GM18868 (cell line): ENCODE measurements around the gene PAFAH1B2.
"Not testable (repeated sequence)": the region's sequence is repeated elsewhere in the genome, so short reads cannot be mapped to it uniquely, and the experiment has no call there.

ENCODE experiments used
- ATAC-seq: cut with Tn5 transposase; IDR thresholded peaks from one replicate; pipeline ENCODE4 v1.9.1; 2021; ENCODE audit warnings: mild to moderate bottlenecking, moderate library complexity; ENCODE audit not compliant: unreplicated experiment

Gene PAFAH1B2, protein sequence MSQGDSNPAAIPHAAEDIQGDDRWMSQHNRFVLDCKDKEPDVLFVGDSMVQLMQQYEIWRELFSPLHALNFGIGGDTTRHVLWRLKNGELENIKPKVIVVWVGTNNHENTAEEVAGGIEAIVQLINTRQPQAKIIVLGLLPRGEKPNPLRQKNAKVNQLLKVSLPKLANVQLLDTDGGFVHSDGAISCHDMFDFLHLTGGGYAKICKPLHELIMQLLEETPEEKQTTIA

DNA sequence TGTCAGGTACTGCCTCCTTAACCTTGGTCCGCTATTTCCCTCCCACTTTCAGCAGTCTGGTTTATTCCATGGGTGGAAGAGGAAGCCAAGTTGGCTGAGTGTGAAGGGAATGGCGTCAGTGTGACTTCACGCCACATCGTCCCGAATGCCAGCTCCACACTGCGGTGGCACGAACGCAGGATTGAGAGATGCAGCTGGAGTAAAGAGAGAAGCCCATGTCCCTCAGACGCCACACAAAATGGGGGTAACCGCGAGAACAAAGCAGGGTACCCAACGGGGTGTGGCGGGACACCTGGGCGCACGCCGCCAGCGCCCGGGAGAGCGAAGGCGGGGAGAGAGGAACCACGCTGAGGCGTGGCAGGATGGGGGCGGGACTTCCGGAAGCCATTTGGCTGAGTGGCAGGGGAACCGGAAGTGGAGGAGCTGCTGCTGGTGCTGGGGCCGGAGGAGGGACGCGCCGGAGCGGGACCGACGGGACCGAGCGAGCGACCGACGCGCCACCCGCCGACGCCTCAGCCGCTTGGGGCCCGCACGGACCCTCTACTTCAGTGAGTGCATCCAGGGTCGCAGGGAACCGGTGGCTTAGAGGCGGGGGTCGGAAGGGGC is at the start of gene PAFAH1B2:
PAFAH1B2 (plus strand) TSS at position 417 of the 606 bp plus-strand sequence. CDS start 8,161 bp downstream, outside the sequence.
- peak; percentile 95 for ATAC-seq

DNA sequence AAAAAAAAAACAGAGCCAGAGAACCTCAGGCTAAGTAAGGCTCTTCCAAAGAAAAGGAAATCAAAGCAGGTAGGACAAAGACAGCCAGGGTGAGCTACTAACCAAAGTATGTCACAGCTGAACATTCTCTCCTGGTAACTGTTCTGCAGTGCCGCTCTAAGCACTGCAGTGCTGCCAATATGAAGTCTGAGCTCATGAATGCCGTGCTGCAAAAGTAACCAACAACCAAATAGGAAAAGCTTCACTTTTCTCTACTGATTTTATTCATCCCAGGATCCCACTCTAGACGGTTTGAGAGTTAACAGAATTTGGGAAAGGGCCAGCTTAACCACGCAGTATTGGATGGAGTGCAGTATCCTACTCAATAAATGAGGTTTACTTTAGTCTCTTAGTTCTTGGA is 49.3 kb upstream of the PAFAH1B2 start:
- no peak for ATAC-seq

DNA sequence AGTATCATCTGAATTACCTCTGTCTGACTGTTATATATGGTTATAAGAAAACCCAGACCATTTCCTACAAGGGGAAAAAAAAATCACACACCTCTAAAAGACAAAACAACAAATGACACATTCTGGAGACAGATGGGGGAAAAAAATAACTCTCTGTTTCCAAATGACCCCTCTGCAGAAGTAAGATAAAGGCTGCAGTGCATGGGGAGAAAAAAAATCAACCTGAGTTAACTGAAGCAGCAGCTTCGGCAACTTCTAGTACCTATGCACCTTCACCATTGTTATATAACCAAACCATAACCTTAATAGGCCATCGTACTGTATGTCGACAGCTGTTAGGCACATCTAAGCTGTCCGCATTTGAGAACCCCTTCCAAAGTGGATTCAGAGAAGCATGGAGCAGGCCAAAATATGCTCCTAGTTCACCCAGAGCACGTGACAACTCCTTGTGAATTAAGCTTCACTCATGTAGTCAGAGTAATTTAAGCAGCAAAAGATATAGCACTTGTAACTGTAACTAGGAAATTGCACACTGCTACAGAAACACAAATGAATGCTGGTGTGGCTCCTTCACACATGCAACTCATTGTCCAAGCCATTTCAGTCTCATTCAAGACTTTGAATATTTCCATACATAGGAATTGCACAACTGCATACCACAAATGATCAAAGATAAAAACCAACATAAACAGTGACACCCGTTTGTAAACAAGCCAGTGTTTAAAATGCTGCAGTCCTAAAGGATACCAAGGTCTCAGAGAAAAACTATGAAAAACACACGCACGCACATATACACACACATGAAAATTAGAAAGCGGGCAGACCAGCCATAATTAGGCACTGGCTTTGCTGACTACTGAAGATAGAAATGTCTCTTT is 48.6 kb upstream of the PAFAH1B2 start:
- ATAC-seq: no peak

DNA sequence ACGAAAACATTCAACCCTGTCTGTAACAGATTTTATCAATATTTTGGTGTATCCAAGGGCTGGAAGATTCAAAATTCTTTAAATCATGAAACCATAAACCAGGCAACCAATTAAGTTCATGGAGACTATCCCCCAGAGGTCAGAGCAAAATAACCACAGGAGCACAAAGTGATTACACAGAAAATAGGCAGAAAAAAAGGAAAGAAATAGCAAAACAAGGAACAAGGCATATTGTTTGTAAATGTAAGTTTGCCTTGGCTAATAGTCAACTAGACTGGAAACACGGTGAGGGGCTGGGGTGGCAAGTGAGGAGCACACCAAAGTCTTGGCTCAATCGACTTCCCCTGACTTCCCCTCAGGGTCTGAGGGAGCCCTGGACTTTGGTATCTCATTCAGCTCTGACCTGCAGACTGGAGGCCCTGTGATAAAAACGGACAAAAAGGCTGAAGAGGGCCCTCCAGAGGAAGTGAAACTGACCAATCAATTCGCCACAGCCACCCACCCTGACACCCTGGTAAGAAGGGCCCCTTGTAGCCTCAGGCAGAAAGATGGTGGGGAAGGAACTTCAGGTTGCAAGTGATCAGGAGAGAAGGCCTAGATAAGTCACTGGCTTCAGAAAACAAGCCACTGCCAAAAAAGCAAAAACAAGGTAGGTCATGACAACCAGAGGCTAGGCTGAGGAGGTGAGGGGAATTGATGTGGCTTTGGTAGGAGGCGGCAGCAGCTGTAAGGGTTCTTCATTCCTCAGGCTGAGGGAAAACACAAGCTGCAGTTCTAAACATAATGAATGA is 47.7 kb upstream of the PAFAH1B2 start:
- ATAC-seq: no peak

DNA sequence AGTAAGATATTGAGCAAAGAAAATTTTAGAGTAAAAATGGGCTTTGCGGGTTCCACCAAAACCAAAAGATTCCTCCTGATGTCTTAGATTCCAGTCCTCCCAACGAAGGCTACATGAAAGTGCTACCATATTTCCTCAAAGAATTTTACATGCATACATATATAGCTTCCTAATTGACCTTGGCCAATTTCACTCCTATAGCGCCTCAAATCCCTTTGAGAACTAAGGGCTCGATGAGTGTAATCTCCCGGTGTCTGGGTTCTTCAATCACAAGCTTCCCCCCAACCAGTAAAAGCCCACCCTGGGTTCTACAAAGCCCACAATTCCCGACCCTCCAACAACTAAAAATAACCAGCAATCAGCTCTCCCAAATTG is 47.1 kb upstream of the PAFAH1B2 start:
- ATAC-seq: no peak

DNA sequence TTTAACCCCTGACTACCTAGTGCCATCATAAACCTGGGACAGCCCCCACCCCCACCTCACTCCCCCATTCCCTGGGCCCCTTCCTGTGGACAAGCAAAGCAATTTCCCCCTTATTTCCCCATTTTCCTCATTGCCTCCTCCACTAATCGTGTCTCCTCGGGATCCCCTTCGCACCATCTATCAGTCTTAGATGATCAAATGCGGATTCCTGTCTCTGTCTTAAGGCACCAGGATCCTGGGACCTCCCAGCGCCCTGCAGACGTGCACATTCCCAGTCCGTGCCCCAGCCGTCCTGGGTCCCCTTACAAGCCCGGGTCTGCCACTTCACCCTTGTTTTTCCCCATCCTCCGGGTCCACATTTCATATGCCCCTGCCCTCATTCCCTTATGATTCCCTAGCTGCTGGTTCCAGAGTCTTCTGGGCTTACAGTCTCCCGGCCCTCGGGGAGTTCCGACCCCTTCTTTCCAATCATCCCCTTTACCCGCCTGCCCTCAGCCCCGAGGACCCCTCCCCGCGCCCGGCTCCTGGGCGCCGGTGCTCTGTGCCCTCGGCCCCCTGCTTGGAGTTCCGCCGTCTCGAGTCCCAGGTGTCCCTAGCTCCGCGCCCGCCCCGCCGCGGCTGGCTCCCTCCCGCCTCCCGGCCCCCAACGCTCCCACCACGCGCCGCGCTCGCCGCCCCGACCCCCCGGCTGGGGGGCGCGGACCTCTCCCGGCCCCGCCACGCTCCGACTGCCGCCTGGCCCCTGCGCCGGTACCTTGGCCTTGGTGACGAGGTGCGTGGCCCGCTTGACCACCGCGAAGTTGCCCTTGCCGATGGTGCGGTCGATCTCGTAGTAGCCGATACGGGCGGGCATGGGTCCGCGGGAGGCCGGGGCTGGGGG is 46.5 kb upstream of the PAFAH1B2 start:
- ATAC-seq: peak; percentile 15

DNA sequence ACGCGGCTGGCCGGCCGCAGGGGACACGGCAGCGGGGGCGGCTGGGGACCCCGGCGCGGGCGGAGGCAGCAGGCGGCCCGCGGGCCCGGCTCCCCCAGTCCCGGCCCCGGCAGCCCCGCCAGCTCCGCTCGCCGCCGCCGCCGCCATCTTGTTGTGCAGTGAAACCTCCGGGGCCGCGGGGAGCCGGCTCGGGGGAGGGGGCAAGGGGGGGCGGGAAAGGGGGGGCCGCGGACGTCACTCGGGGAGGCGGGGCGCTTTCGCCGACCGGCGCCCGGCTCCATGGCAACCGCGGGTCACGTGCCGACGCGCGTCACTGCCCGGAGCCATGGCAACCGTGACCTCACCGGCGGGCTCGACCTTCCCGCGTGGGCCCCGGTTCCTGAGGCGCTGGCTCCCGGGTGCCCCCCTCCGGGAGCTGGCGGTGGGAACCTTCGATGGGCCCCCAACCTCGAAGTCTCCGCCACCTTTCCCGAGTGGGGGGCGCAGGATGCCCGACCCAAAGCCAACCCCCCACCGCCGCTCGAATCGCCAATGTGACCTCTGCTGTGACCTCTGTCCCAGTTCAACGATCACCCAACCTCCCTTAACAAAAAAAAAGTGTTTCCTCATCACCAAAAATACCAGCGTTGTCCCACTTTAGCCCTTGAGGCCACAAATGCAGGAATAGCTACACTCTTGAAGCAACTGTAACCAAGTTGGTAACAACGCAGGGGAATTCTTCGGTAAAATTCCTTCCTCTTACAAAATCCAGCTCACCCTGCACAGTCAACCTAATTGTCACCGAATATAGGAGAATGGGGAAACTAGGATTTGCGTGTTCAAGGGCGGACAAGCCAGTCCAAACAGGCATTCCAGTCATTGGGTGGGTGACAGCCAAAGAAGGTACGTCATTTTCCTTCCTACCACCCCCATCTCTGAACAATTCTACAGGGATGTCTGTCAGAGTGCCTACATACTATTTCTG is 45.5 kb upstream of the PAFAH1B2 start, which contains the start of gene SIK3:
SIK3 (minus strand) TSS at position 160 of the 964 bp plus-strand sequence; CDS start at position 147, 13 bp downstream.
- peak; percentile 72 for ATAC-seq

DNA sequence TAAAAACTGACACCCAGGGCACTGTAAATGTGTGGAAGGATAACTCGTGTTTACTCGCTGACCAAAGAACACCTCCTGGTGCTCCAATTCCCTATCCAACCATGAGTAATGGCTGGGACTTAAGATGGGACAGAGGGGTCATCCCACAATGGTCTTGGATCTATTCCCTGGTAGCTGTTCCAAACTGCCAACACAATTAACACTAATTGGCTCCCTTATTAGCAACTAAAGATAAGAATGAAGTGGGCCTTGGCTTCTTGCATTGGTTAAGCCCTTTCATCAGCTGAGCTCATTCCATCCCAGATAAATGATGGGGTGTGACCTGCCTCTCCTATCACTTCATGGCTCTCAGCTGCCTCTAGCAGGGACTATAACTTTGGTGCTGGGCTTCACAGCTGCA is 44.4 kb upstream of the PAFAH1B2 start:
- no peak for ATAC-seq

DNA sequence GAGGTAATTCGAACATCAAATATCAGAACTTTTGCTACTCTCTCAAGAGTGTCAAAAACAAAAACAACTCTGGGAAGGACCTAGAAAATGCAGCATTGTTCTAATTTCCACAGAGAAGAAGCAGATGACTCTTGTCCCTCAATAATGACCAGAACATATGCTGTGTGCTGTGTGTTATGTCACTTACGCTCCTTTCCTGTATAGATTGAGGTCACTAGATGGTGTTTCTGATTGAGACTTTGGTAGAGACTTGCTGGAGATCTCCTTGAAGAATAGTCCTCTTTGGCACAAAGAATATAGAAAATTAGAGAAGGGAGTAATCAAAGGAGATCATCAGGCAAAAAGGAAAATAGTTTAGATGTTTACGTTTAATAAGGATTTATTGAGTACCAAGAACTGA is 43.5 kb upstream of the PAFAH1B2 start:
- no peak for ATAC-seq

DNA sequence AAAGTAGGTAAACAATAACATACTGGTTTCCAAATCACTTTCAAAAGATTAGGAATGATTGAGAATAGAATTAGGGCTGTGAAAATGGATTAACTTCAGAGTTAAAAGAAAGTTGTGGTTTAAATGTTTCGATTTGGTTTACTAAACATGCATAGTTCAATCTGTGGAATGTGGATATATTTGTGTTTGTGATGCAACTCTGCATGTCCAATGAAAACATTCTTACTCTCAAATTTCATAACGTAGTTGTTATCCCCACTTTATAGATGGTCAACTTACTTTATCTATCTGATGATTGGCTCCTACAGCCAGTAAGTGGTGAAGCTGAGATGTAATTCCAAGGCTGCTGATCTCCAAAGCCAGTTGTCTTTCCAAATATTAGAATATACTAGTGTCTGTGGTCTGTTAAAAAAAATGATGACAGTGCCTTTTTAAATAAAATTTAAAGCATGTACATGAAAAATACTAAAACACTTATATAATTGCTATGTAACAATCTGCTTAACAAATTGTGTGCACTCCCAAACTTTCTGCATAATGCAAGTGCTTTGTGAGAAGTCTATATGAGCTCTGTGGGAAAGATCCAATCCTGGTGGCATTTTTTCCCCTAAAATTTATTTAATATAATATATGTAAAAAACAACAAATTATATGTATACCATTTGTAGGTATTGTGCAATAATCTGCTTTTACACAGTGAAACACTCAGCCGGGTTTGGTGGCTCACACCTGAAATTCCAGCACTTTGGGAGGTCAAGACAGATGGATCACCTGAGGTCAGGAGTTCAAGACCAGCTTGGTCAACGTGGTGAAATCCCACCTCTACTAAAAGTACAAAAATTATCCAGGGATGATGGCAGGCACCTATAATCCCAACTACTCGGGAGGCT is 36.1 kb upstream of the PAFAH1B2 start:
- no peak for ATAC-seq

DNA sequence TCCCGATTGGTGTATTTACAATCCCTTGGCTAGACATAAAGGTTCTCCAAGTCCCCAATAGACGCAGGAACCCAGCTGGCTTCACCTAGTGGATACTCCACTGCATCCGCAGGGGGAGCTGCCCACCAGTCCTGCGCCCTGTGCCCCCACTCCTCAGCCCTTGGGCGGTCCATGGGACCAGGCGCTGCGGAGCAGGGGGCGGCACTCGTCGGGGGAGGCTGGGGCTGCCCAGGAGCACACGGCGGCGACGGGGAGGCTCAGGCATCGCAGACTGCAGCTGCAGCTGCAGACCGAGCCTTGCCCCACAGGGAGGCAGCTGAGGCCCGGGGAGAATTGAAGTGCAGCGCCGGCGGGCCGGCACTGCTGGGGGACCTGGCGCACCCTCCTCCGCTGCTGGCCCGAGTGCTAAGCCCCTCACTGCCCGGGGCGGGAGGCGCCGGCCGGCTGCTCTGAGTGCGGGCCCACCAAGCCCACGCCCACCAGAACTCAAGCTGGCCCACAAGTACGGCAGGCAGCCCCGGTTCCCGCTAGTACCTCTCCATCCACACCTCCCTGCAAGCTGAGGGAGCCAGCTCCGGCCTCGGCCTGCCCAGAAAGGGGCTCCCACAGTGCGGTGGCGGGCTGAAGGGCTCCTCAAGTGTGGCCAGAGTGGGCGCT is 33.7 kb upstream of the PAFAH1B2 start:
- no peak for ATAC-seq

DNA sequence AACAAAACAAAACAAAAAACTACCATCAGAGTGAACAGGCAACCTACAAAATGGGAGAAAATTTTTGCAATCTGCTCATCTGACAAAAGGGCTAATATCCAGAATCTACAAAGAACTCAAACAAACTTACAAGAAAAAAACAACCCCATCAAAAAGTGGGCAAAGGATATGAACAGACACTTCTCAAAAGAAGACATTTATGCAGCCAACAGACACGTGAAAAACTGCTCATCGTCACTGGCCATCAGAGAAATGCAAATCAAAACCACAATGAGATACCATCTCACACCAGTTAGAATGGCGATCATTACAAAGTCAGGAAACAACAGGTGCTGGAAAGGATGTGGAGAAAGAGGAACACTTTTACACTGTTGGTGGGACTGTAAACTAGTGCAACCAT is 31.6 kb upstream of the PAFAH1B2 start:
- ATAC-seq: not testable (repeated sequence)

DNA sequence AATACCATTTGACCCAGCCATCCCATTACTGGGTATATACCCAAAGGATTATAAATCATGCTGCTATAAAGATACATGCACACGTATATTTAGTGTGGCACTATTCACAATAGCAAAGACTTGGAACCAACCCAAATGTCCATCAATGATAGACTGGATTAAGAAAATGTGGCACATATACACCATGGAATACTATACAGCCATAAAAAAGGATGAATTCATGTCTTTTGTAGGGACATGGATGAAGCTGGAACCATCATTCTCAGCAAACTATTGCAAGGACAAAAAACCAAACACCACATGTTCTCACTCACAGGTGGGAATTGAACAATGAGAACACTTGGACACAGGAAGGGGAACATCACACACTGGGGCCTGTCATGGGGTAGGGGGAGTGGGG is 31.1 kb upstream of the PAFAH1B2 start:
- ATAC-seq: not testable (repeated sequence)

DNA sequence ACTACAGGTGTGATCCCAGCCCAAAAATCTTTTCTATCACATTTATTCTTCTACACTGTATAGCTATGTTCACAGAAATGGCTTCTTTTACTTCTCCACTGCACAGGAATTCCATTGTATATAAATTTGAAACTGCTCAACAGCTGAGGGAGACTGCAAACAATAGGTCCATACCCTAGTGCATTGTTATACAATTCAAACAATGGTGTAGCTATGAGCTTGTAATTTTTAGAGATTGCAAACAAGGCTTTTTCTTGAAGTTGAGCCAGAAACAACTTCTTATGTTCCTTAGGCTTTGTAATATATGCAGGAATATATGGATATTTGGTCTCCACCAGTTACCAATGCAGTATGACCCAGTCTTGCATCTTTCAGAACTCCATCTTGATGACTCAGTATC is 26.4 kb upstream of the PAFAH1B2 start:
- ATAC-seq: no peak

DNA sequence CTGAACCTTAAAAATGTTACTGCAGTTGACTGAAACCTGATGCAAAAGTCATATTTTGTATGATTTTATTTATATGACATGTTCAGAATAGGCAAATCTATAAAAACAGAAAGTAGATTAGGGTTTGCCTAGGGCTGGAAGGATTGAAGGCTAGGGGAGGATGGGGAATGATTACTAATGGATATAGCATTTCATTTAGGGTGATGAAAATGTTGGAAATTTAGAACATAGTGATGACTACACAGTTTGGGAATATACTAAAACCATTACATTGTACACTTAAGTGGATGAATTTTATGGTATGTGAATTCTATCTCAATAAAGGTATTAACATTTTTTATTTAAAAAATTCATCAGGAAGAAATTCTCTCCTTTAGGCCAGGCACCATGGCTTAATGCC is 22.9 kb upstream of the PAFAH1B2 start:
- ATAC-seq: no peak

DNA sequence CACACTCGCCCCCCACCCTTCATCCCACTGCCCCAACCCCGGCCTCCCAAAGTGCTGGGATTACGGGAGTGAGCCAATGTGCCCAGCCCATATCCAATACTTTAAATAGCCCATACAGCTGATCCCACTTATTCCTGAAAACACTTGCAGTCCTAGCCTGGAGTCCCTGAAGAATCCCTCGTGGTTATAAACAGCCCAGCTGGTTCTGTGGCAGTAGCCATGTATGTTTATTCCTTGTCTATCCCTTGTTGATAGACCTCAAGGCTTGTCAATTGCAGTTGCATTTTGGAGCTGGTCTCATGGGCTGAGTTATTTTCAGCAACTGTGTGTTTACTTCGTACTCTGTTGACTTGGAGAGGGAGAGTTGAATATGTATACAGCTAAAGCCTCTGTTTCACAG is 21.5 kb upstream of the PAFAH1B2 start:
- no peak for ATAC-seq

DNA sequence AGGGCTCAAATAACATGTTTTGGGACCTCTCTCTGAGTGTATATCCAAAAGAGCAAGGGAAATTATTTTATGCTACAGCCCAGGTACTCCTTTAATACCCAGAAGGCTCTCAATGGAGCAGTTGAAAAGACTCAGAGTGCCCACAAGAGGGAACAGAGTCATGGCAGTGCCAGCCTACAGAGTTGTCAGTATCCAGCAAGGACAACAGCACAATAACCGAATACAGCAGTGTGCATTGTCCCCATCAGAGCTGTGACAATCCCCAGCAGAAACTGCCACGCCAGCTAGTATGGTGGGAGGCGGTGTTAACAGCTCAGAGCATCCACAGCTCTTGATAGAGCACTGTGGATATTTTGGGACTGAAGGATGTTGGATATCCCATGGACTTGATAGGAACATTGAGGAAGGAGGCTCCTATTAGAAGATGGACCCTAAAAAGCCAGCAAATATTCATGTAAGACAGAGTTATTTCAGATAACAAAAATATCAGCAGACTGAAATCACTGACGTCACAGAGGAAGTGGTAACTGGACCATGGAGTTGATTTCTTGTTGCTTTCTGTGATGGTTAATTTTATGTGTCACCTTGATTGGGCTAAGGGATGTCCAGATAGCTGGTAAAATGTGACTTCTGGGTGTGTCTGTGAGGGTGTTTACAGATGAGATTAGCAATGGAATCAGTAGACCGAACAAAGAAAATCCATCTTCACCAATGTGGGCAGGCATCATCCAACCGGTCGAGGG is 17.7 kb upstream of the PAFAH1B2 start:
- ATAC-seq: no peak
